H9 (cell line): ENCODE data around the gene CALML4. TPM values are rescaled to one million over a fixed set of nuclear protein-coding genes. Genes with fewer than 3 reads are reported as not detected.

Experiments used
- DNase-seq: peaks from one replicate; pipeline ENCODE4 v3.0.0-alpha.2; 2017
- H2AFZ ChIP-seq: one replicate; pipeline ENCODE4 v1.6.1; 2013; ENCODE audit warnings: mild to moderate bottlenecking, low read length, control low read depth, moderate library complexity
- H2AK5ac ChIP-seq: 2 replicates; pipeline ENCODE4 v1.6.1; 2013; ENCODE audit warnings: low read length, control low read depth, mixed read lengths; ENCODE audit not compliant: insufficient read length
- H2BK120ac ChIP-seq: one replicate; pipeline ENCODE4 v1.6.1; 2013; ENCODE audit warnings: low read depth, mild to moderate bottlenecking, low read length, control low read depth, inconsistent platforms; ENCODE audit not compliant: poor library complexity, severe bottlenecking
- H2BK12ac ChIP-seq: 2 replicates; pipeline ENCODE4 v1.6.1; 2013; ENCODE audit warnings: low read length, control low read depth, mixed read lengths, low read depth; ENCODE audit not compliant: insufficient read length
- H2BK15ac ChIP-seq: 2 replicates; pipeline ENCODE4 v1.6.1; 2013; ENCODE audit warnings: low read depth, low read length, control low read depth
- H2BK20ac ChIP-seq: one replicate; pipeline ENCODE4 v1.6.1; 2013; ENCODE audit warnings: low read depth, mild to moderate bottlenecking, low read length, control low read depth, inconsistent platforms; ENCODE audit not compliant: poor library complexity, severe bottlenecking
- H2BK5ac ChIP-seq: 2 replicates; pipeline ENCODE4 v1.6.1; 2013; ENCODE audit warnings: low read length, control low read depth, mixed read lengths; ENCODE audit not compliant: insufficient read length
- H3K14ac ChIP-seq: 2 replicates; pipeline ENCODE4 v1.6.1; 2013; ENCODE audit warnings: low read length, control low read depth; ENCODE audit not compliant: insufficient read depth
- H3K18ac ChIP-seq: 2 replicates; pipeline ENCODE4 v1.6.1; 2013; ENCODE audit warnings: low read depth, mild to moderate bottlenecking, mixed read lengths, low read length, control low read depth; ENCODE audit not compliant: insufficient read length
- H3K23ac ChIP-seq: 2 replicates; pipeline ENCODE4 v1.6.1; 2013; ENCODE audit warnings: low read length, control low read depth, mixed read lengths, low read depth; ENCODE audit not compliant: insufficient read length
- H3K23me2 ChIP-seq: 2 replicates; pipeline ENCODE4 v1.6.1; 2013; ENCODE audit warnings: low read depth, mild to moderate bottlenecking, mixed read lengths, low read length, control low read depth; ENCODE audit not compliant: insufficient read length, poor library complexity, severe bottlenecking
- H3K27ac ChIP-seq: 2 replicates; pipeline ENCODE4 v1.5.1; 2013; ENCODE audit warnings: low read length, control low read depth, mixed read lengths, low read depth; ENCODE audit not compliant: insufficient read length
- H3K27me3 ChIP-seq: 2 replicates; pipeline ENCODE4 v1.6.1; 2013; ENCODE audit warnings: low read length, control low read depth, inconsistent platforms; ENCODE audit not compliant: insufficient read depth
- H3K4ac ChIP-seq: 2 replicates; pipeline ENCODE4 v1.6.1; 2013; ENCODE audit warnings: low read depth, mild to moderate bottlenecking, control low read depth, inconsistent platforms, low read length, moderate library complexity
- H3K4me1 ChIP-seq: 2 replicates; pipeline ENCODE4 v1.6.1; 2013; ENCODE audit warnings: low read length, control low read depth, inconsistent platforms; ENCODE audit not compliant: insufficient read depth
- H3K4me2 ChIP-seq: 2 replicates; pipeline ENCODE4 v1.6.1; 2013; ENCODE audit warnings: low read length, control low read depth, mixed read lengths; ENCODE audit not compliant: insufficient read length, insufficient read depth
- H3K56ac ChIP-seq: 2 replicates; pipeline ENCODE4 v1.6.1; 2013; ENCODE audit warnings: low read depth, mild to moderate bottlenecking, mixed read lengths, low read length, control low read depth; ENCODE audit not compliant: insufficient read length
- H3K79me1 ChIP-seq: 2 replicates; pipeline ENCODE4 v1.6.1; 2013; ENCODE audit warnings: low read depth, mild to moderate bottlenecking, moderate library complexity, low read length, control low read depth, inconsistent platforms; ENCODE audit not compliant: insufficient read depth, poor library complexity, severe bottlenecking
- H3K79me2 ChIP-seq: 2 replicates; pipeline ENCODE4 v1.6.1; 2013; ENCODE audit warnings: low read length, control low read depth, inconsistent platforms; ENCODE audit not compliant: insufficient read depth
- H3K9ac ChIP-seq: 2 replicates; pipeline ENCODE4 v1.6.1; 2013; ENCODE audit warnings: low read length, control low read depth, mixed read lengths; ENCODE audit not compliant: insufficient read length; ENCODE audit errors: extremely low read depth
- H3K9me3 ChIP-seq: one replicate; pipeline ENCODE4 v1.6.1; 2013; ENCODE audit warnings: low read depth, low read length, inconsistent platforms; ENCODE audit not compliant: control insufficient read depth
- H3T11ph ChIP-seq: one replicate; pipeline ENCODE4 v1.6.1; 2013; ENCODE audit warnings: mild to moderate bottlenecking, low read length, control low read depth, inconsistent platforms
- H4K20me1 ChIP-seq: one replicate; pipeline ENCODE4 v1.6.1; 2013; ENCODE audit not compliant: control insufficient read depth, insufficient read length, insufficient read depth
- H4K5ac ChIP-seq: 2 replicates; pipeline ENCODE4 v1.6.1; 2013; ENCODE audit warnings: low read depth, mild to moderate bottlenecking, mixed read lengths, low read length, control low read depth; ENCODE audit not compliant: insufficient read length
- H4K8ac ChIP-seq: replicated peaks from 2 replicates; pipeline ENCODE4 v1.6.1; 2013; ENCODE audit warnings: low read length, control low read depth, mixed read lengths, low read depth; ENCODE audit not compliant: insufficient read length
- H4K91ac ChIP-seq: 2 replicates; pipeline ENCODE4 v1.6.1; 2013; ENCODE audit warnings: low read depth, mild to moderate bottlenecking, moderate library complexity, mixed read lengths, low read length, control low read depth; ENCODE audit not compliant: insufficient read length
- H3K27ac Mint-ChIP-seq, 3 experiments: 2 replicates in 2 of 3; 3 replicates in 1 of 3; pipeline ENCODE4 v1.8.0; 2020 to 2021; ENCODE audit warnings: mixed read lengths in 3 of 3, mild to moderate bottlenecking in 1 of 3, moderate library complexity in 1 of 3
- H3K27me3 Mint-ChIP-seq: 2 replicates; pipeline ENCODE4 v1.8.0; 2021; ENCODE audit warnings: low read depth, mild to moderate bottlenecking, moderate library complexity, mixed read lengths
- H3K36me3 Mint-ChIP-seq, 3 experiments: 2 replicates in 2 of 3; 3 replicates in 1 of 3; pipeline ENCODE4 v1.8.0; 2020 to 2021; ENCODE audit warnings: low read depth in 3 of 3, mixed read lengths in 3 of 3; ENCODE audit not compliant: insufficient read depth in 1 of 3
- H3K4me1 Mint-ChIP-seq, 2 experiments: 2 replicates each; pipeline ENCODE4 v1.8.0; 2020; ENCODE audit warnings: mixed read lengths in 2 of 2
- H3K4me3 Mint-ChIP-seq, 2 experiments: 2 replicates in 1 of 2; 3 replicates in 1 of 2; pipeline ENCODE4 v1.8.0; 2020 to 2021; ENCODE audit warnings: mild to moderate bottlenecking in 2 of 2, mixed read lengths in 2 of 2, moderate library complexity in 1 of 2
- H3K9me3 Mint-ChIP-seq, 2 experiments: 2 replicates in 1 of 2; 3 replicates in 1 of 2; pipeline ENCODE4 v1.8.0; 2020; ENCODE audit warnings: mild to moderate bottlenecking in 2 of 2, mixed read lengths in 2 of 2, moderate library complexity in 1 of 2
- CTCF ChIP-seq: fragments of 200-600 bp; sonication (generic); conservative IDR thresholded peaks from 3 replicates; pipeline ENCODE4 v1.8.0; 2021; ENCODE audit warnings: antibody characterized with exemption, mild to moderate bottlenecking
- WGBS: extraction: QIAGEN DNeasy Blood & Tissue Kit; methylation state at CpG from one replicate; pipeline ENCODE4 v1.1.7; 2013; ENCODE audit warnings: missing lambda C conversion rate, low lambda C conversion rate, mixed read lengths; ENCODE audit not compliant: insufficient read length; ENCODE audit errors: extremely low coverage; 5-methylcytosine and 5-hydroxymethylcytosine counted together
- total RNA-seq: library from RNA; stranded (reverse); gene quantifications from 2 replicates; pipeline ENCODE4 v1.2.1, GENCODE V29; 2021

The CALML4 gene
- total RNA-seq, 1 experiment from 2014 or later = 11.8 TPM

- no peak overlapping the region for H3K4ac ChIP-seq
- no peaks in the 10 kb centered on the region; the same call in 1 of the 2 replicates for H3K27me3 Mint-ChIP-seq
- H2BK12ac ChIP-seq = no peak overlapping the region
- H3K27ac Mint-ChIP-seq = no peak overlapping the region
- H3K18ac ChIP-seq = no peak overlapping the region
- H2BK5ac ChIP-seq = no peak overlapping the region
- H3K9ac ChIP-seq = no peak overlapping the region
- H3T11ph ChIP-seq = no peak overlapping the region
- no peaks in the 10 kb centered on the region for H3K27me3 ChIP-seq
- DNase-seq = no peak
- no peaks in the 10 kb centered on the region for H3K79me2 ChIP-seq
- no peak overlapping the region for H4K5ac ChIP-seq
- no peak overlapping the region for H2AK5ac ChIP-seq
- peaks cover 11% of the 10 kb centered on the region for H3K4me1 ChIP-seq
- no peak overlapping the region for H2BK15ac ChIP-seq
- no peak overlapping the region for H2BK20ac ChIP-seq
- peak overlapping the region; percentile 45; the same call in 1 of the 2 replicates for H3K14ac ChIP-seq
- H3K56ac ChIP-seq = no peak overlapping the region
- no peak overlapping the region for H4K91ac ChIP-seq
- H2AFZ ChIP-seq = no peak overlapping the region
- no peak overlapping the region for H3K27ac ChIP-seq
- no peak overlapping the region for H3K23ac ChIP-seq
- peaks cover 3% of the 10 kb centered on the region for H3K79me1 ChIP-seq
- H4K8ac ChIP-seq = no peak overlapping the region
- no peak for TF ChIP-seq CTCF
- peaks cover 5 to 12% (median 8%) of the 10 kb centered on the region in 3 experiments; a peak in 4 of 7 replicates for H3K36me3 Mint-ChIP-seq
- H3K4me1 Mint-ChIP-seq = peaks cover 35 to 46% of the 10 kb centered on the region in 2 experiments
- WGBS = no CpG with 5 or more reads among the region's 13 CpGs
- H3K4me3 Mint-ChIP-seq = no peak overlapping the region
- H3K9me3 Mint-ChIP-seq = no peaks in the 10 kb centered on the region
- H2BK120ac ChIP-seq = no peak overlapping the region
- H4K20me1 ChIP-seq = no peaks in the 10 kb centered on the region
- no peaks in the 10 kb centered on the region for H3K9me3 ChIP-seq
- no peak overlapping the region for H3K4me2 ChIP-seq
- no peaks in the 10 kb centered on the region for H3K23me2 ChIP-seq
Measured at GRCh38 chr15:68205558-68205944, 419 bp upstream of the CALML4 start.
